Naive thymus-derived CD4-positive, alpha-beta T cell (primary cell): Measurements from ENCODE around the gene ZNF521. TPM values are rescaled to one million over a fixed set of nuclear protein-coding genes. Genes with fewer than 3 reads are reported as not detected.

Source experiments
- ATAC-seq: fragments of 150-1000 bp; cut with Tn5 transposase; 2 replicates; pipeline ENCODE4 v1.10.0; 2021; ENCODE audit warnings: mild to moderate bottlenecking, moderate library complexity
- CTCF ChIA-PET: fragments of 350-600 bp; sonication (Branson Sonifier 250); formaldehyde crosslinking; loops from one replicate; lab custom pipeline; 2021; ENCODE audit warnings: antibody characterized with exemption; lab: Charles Lee
- POLR2A ChIA-PET: fragments of 350-600 bp; sonication (Branson Sonifier 250); formaldehyde crosslinking; loops from one replicate; lab custom pipeline; 2021; ENCODE audit warnings: antibody characterized with exemption, inconsistent platforms; lab: Charles Lee
- DNase-seq, 9 donors: peaks; one replicate each; pipeline versions ENCODE4 v3.0.0 to v3.0.0-alpha.2; 2020 to 2022; ENCODE audit warnings: mixed read lengths in 1 of 9
- H3K27ac ChIP-seq: one replicate; pipeline ENCODE4 v1.7.0; 2013; ENCODE audit warnings: mild to moderate bottlenecking, low read depth, low read length, moderate library complexity
- H3K27me3 ChIP-seq, 2 donors: one replicate each; pipeline ENCODE4 v1.7.0; 2013; ENCODE audit warnings: low read length in 2 of 2, mild to moderate bottlenecking in 2 of 2, moderate library complexity in 2 of 2; ENCODE audit not compliant: control insufficient read depth in 2 of 2, insufficient read depth in 2 of 2
- H3K36me3 ChIP-seq, 3 experiments: 1 replicate in 2 of 3; 2 replicates in 1 of 3; pipeline ENCODE4 v1.7.0; 2013; ENCODE audit warnings: low read length in 3 of 3, mild to moderate bottlenecking in 3 of 3, moderate library complexity in 1 of 3; ENCODE audit not compliant: insufficient read depth in 3 of 3, control insufficient read depth in 2 of 3
- H3K4me1 ChIP-seq, 2 donors: one replicate each; pipeline ENCODE4 v1.7.0; 2013; ENCODE audit warnings: low read length in 2 of 2, mild to moderate bottlenecking in 2 of 2, moderate library complexity in 1 of 2; ENCODE audit not compliant: control insufficient read depth in 2 of 2, insufficient read depth in 2 of 2
- H3K4me3 ChIP-seq: 2 replicates; pipeline ENCODE4 v1.7.0; 2013; ENCODE audit warnings: mild to moderate bottlenecking, low read length
- H3K9me3 ChIP-seq, 3 experiments: 1 replicate in 2 of 3; 2 replicates in 1 of 3; pipeline ENCODE4 v1.7.0; 2013; ENCODE audit warnings: low read length in 3 of 3; ENCODE audit not compliant: control insufficient read depth in 2 of 3
- H3K27ac Mint-ChIP-seq, 9 donors: one replicate each; pipeline ENCODE4 v1.8.0; 2020 to 2022; ENCODE audit warnings: mixed read lengths in 9 of 9, mild to moderate bottlenecking in 8 of 9, moderate library complexity in 5 of 9, inconsistent platforms in 2 of 9
- H3K27me3 Mint-ChIP-seq, 5 donors: one replicate each; pipeline ENCODE4 v1.8.0; 2021 to 2022; ENCODE audit warnings: mixed read lengths in 5 of 5, mild to moderate bottlenecking in 1 of 5
- H3K36me3 Mint-ChIP-seq, 5 donors: one replicate each; pipeline ENCODE4 v1.8.0; 2020 to 2022; ENCODE audit warnings: mixed read lengths in 5 of 5, mild to moderate bottlenecking in 3 of 5, inconsistent platforms in 1 of 5
- H3K4me1 Mint-ChIP-seq, 7 donors: one replicate each; pipeline ENCODE4 v1.8.0; 2020 to 2022; ENCODE audit warnings: mixed read lengths in 7 of 7, mild to moderate bottlenecking in 3 of 7, inconsistent platforms in 1 of 7
- H3K4me3 Mint-ChIP-seq, 10 donors: one replicate each; pipeline ENCODE4 v1.8.0; 2020 to 2022; ENCODE audit warnings: mild to moderate bottlenecking in 10 of 10, mixed read lengths in 10 of 10, moderate library complexity in 6 of 10, inconsistent platforms in 2 of 10
- H3K9me3 Mint-ChIP-seq, 11 donors: one replicate each; pipeline ENCODE4 v1.8.0; 2020 to 2022; ENCODE audit warnings: mixed read lengths in 11 of 11, mild to moderate bottlenecking in 4 of 11, inconsistent platforms in 1 of 11, moderate library complexity in 1 of 11
- intact Hi-C, 2 donors: fragments of 100-400 bp; cut with micrococcal nuclease; formaldehyde crosslinking; loops; one replicate each; pipeline ENCODE4 v1.15.1; 2023
- polyA plus RNA-seq, 2 donors: library from polyadenylated mRNA; unstranded; fragments of 300-500 nt; fragmentation: Illumina TruSeq; gene quantifications; one replicate each; pipeline ENCODE4 v1.2.3, GENCODE V29; 2021
- total RNA-seq, 6 experiments: library from RNA in 5 of 6; stranded (reverse) in 5 of 6; gene quantifications; 1 replicate in 5 of 6; 2 replicates in 1 of 6; pipeline ENCODE4 v1.2.3 and lab custom pipeline; 2021 to 2026

The ZNF521 gene
- total and polyA plus RNA-seq, 7 experiments from 2014 or later, result 1.1 to 4.4 TPM; not detected in 5

GRCh38 chr18:25181993-25182392 is 170.0 kb downstream of the ZNF521 start:
- H3K4me1 Mint-ChIP-seq, result no peaks in the 10 kb centered on the region
- Histone ChIP-seq H3K27ac (no peak overlapping the region), H3K4me1 (no peaks in the 10 kb centered on the region), H3K4me3 (no peak overlapping the region), H3K36me3 (no peaks in the 10 kb centered on the region), H3K9me3 (no peaks in the 10 kb centered on the region), H3K27me3 (no peaks in the 10 kb centered on the region)
- peaks cover 0 to 25% (median 15%) of the 10 kb centered on the region in 5 donors for H3K27me3 Mint-ChIP-seq
- H3K27ac Mint-ChIP-seq, result no peak overlapping the region
- H3K36me3 Mint-ChIP-seq, result no peaks in the 10 kb centered on the region
- POLR2A ChIA-PET, result no interaction called here
- DNase-seq, result no peak
- intact Hi-C loops, result no loop called here
- CTCF ChIA-PET, result no interaction called here
- H3K4me3 Mint-ChIP-seq, result no peak overlapping the region
- ATAC-seq, result no peak
- H3K9me3 Mint-ChIP-seq, result no peaks in the 10 kb centered on the region

GRCh38 chr18:25181581-25181980 is 170.4 kb downstream of the ZNF521 start:
- H3K4me3 ChIP-seq, result no peak overlapping the region
- CTCF ChIA-PET, result no interaction called here
- no peaks in the 10 kb centered on the region for H3K36me3 ChIP-seq
- no peak for DNase-seq
- Mint-ChIP-seq H3K27me3 (peaks cover 0 to 22% (median 15%) of the 10 kb centered on the region in 5 donors), H3K4me1 (no peaks in the 10 kb centered on the region), H3K36me3 (no peaks in the 10 kb centered on the region), H3K9me3 (no peaks in the 10 kb centered on the region), H3K4me3 (no peak overlapping the region), H3K27ac (no peak overlapping the region)
- intact Hi-C loops, result no loop called here
- no peaks in the 10 kb centered on the region for H3K27me3 ChIP-seq
- no peak overlapping the region for H3K27ac ChIP-seq
- no peaks in the 10 kb centered on the region for H3K9me3 ChIP-seq
- no peaks in the 10 kb centered on the region for H3K4me1 ChIP-seq
- ATAC-seq, result no peak
- POLR2A ChIA-PET, result no interaction called here

- no peak overlapping the region for H3K4me3 Mint-ChIP-seq
- intact Hi-C loops, result no loop called here
- no peaks in the 10 kb centered on the region for H3K27me3 ChIP-seq
- no peaks in the 10 kb centered on the region for H3K9me3 ChIP-seq
- ChIA-PET CTCF (no interaction called here), POLR2A (no interaction called here)
- DNase-seq, result no peak
- H3K4me1 ChIP-seq, result no peaks in the 10 kb centered on the region
- peaks cover 0 to 20% (median 10%) of the 10 kb centered on the region in 5 donors for H3K27me3 Mint-ChIP-seq
- H3K36me3 Mint-ChIP-seq, result no peaks in the 10 kb centered on the region
- H3K27ac ChIP-seq, result no peak overlapping the region
- no peak for ATAC-seq
- H3K9me3 Mint-ChIP-seq, result no peaks in the 10 kb centered on the region
- H3K27ac Mint-ChIP-seq, result no peak overlapping the region
- H3K4me3 ChIP-seq, result no peak overlapping the region
- H3K36me3 ChIP-seq, result no peaks in the 10 kb centered on the region
- H3K4me1 Mint-ChIP-seq, result no peaks in the 10 kb centered on the region
These were observed 170.9 kb downstream of the ZNF521 start for GRCh38 chr18:25180973-25181548.

- no peaks in the 10 kb centered on the region for H3K36me3 Mint-ChIP-seq
- H3K27ac Mint-ChIP-seq, result no peak overlapping the region
- H3K4me3 ChIP-seq, result no peak overlapping the region
- no peaks in the 10 kb centered on the region for H3K9me3 ChIP-seq
- CTCF ChIA-PET, result no interaction called here
- H3K27me3 Mint-ChIP-seq, result peaks cover 0 to 16% (median 7%) of the 10 kb centered on the region in 5 donors
- DNase-seq (no peak), ATAC-seq (no peak)
- no peak overlapping the region for H3K27ac ChIP-seq
- H3K36me3 ChIP-seq, result no peaks in the 10 kb centered on the region
- no peaks in the 10 kb centered on the region for H3K4me1 ChIP-seq
- no peak overlapping the region for H3K4me3 Mint-ChIP-seq
- H3K27me3 ChIP-seq, result no peaks in the 10 kb centered on the region
- POLR2A ChIA-PET, result no interaction called here
- H3K9me3 Mint-ChIP-seq, result no peaks in the 10 kb centered on the region
- no peaks in the 10 kb centered on the region for H3K4me1 Mint-ChIP-seq
- intact Hi-C loops, result loop anchor here in 1 of 2 donors (10.0 kb wide), 1 partner anchor 57 kb away; no protein-coding TSS in a partner anchor
These were observed 174.3 kb downstream of the ZNF521 start for GRCh38 chr18:25177631-25178030.

DNA sequence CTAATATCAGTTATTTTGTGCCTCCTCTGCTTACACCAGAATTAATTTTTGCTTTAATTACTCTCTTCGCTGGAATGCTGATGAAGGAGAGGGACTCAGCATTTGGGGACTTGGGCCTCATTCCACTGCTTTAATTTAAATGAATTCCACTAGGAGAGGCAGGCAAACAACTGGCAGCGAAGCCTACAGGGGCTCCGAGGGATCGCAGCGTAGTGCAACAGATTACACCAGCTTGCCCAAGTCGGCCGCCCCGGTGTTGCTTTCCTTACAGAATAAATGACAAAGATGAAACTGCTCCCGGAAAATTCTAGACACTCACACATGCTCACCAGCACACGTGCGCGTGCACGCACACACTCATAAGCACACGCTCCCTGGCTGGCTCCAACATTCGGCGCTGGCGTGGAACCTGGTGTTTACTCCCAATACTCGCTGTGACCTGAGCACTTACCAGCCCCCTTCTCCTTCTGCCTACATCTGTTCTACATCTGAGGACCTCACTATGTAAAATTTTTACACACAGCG is 175.4 kb downstream of the ZNF521 start:
- ChIA-PET POLR2A (no interaction called here), CTCF (no interaction called here)
- H3K27me3 ChIP-seq, result no peaks in the 10 kb centered on the region
- no peak overlapping the region for H3K27ac Mint-ChIP-seq
- H3K4me3 ChIP-seq, result no peak overlapping the region
- H3K36me3 ChIP-seq, result no peaks in the 10 kb centered on the region
- no peaks in the 10 kb centered on the region for H3K9me3 ChIP-seq
- no peak for DNase-seq
- no peaks in the 10 kb centered on the region for H3K4me1 ChIP-seq
- no peak overlapping the region for H3K27ac ChIP-seq
- no peak overlapping the region for H3K4me3 Mint-ChIP-seq
- H3K27me3 Mint-ChIP-seq, result peaks cover 0 to 16% (median 7%) of the 10 kb centered on the region in 5 donors
- H3K4me1 Mint-ChIP-seq, result no peaks in the 10 kb centered on the region
- no peaks in the 10 kb centered on the region for H3K9me3 Mint-ChIP-seq
- intact Hi-C loops, result loop anchor here in 1 of 2 donors (10.0 kb wide), 1 partner anchor 58 kb away; no protein-coding TSS in a partner anchor
- ATAC-seq, result no peak
- no peaks in the 10 kb centered on the region for H3K36me3 Mint-ChIP-seq

- Histone ChIP-seq H3K4me1 (no peaks in the 10 kb centered on the region), H3K36me3 (no peaks in the 10 kb centered on the region), H3K4me3 (no peak overlapping the region), H3K27me3 (no peaks in the 10 kb centered on the region), H3K9me3 (no peaks in the 10 kb centered on the region), H3K27ac (no peak overlapping the region)
- H3K4me1 Mint-ChIP-seq, result no peaks in the 10 kb centered on the region
- H3K27me3 Mint-ChIP-seq, result peaks cover 0 to 16% (median 7%) of the 10 kb centered on the region in 5 donors
- intact Hi-C loops, result loop anchor here in 1 of 2 donors (10.0 kb wide), 1 partner anchor 59 kb away; no protein-coding TSS in a partner anchor
- H3K4me3 Mint-ChIP-seq, result no peak overlapping the region
- DNase-seq (no peak), ATAC-seq (no peak)
- no peaks in the 10 kb centered on the region for H3K36me3 Mint-ChIP-seq
- CTCF ChIA-PET, result no interaction called here
- POLR2A ChIA-PET, result no interaction called here
- H3K27ac Mint-ChIP-seq, result no peak overlapping the region
- no peaks in the 10 kb centered on the region for H3K9me3 Mint-ChIP-seq
These were observed 176.1 kb downstream of the ZNF521 start for GRCh38 chr18:25175558-25176517.
